GM12874 (cell line): ENCODE results near the gene WARS2.

Source experiments
- CTCF ChIP-seq: IDR thresholded peaks from 2 replicates; pipeline ENCODE4 v1.5.1; 2011; ENCODE audit warnings: low read depth, mild to moderate bottlenecking, control low read depth, low read length, moderate library complexity; ENCODE audit not compliant: insufficient read depth

The WARS2 gene

GRCh38 chr1:119053917-119054316 lies 86.5 kb downstream of the WARS2 start:
- TF ChIP-seq CTCF = no peak

GRCh38 chr1:119052267-119052666 lies 88.2 kb downstream of the WARS2 start:
- TF ChIP-seq CTCF = no peak

- no peak for TF ChIP-seq CTCF
These were observed 91.6 kb downstream of the WARS2 start for GRCh38 chr1:119048624-119049404.

GRCh38 chr1:119046785-119047438 lies 93.5 kb downstream of the WARS2 start:
- no peak for TF ChIP-seq CTCF

GRCh38 chr1:119046429-119046784 lies 94.0 kb downstream of the WARS2 start:
- no peak for TF ChIP-seq CTCF

GRCh38 chr1:119045096-119045746 lies 95.2 kb downstream of the WARS2 start:
- no peak for TF ChIP-seq CTCF

GRCh38 chr1:119040906-119041305 lies 99.5 kb downstream of the WARS2 start:
- no peak for TF ChIP-seq CTCF
